Right renal cortex interstitium (tissue), 3 donors: ENCODE data around the gene PDF. TPM values are rescaled to one million over a fixed set of nuclear protein-coding genes. Genes with fewer than 3 reads are reported as not detected.
"Not testable (repeated sequence)": the region's sequence is repeated elsewhere in the genome, so short reads cannot be mapped to it uniquely, and the experiment has no call there.

Experiments used
- DNase-seq, 3 donors: peaks; one replicate each; pipeline ENCODE4 v3.0.0-alpha.2; 2013; ENCODE audit warnings: low read depth in 3 of 3, low spot score in 2 of 3
- polyA plus RNA-seq, 3 donors: library from polyadenylated mRNA; unstranded; fragments of 120-200 nt; gene quantifications; one replicate each; pipeline ENCODE4 v1.2.1, GENCODE V29; 2013; ENCODE audit not compliant: insufficient read length in 3 of 3

Gene PDF
- polyA plus RNA-seq, 3 donors = 2.5 to 3.1 (median 2.6) TPM

GRCh38 chr16:69318177-69318910 is 12.0 kb downstream of the PDF start:
- DNase-seq = no peak

DNA sequence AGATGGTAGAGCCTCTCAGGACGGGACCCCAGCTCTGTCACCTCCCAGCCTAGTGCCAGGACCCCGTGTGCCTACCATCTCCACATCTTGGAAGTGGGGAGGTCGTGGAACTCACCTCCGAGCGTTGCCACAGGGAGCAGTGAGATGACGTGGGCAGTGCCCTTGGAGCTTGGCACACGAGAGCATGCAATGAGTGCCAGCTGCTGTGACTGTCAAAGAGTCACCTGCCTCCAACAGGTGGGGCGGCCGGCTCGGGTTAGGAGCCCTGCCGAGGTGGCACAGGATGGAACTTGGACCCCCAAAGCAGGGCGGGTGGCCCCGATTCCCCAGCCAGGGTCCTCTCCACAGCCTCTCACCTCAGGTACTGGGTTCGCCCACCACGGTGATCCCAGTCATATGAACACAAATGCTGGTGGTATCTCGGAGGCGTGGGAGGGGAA is 13.8 kb downstream of the PDF start:
- DNase-seq = no peak

GRCh38 chr16:69315486-69316311 is 14.7 kb downstream of the PDF start:
- no peak for DNase-seq

- no peak for DNase-seq
Observed at GRCh38 chr16:69314534-69314933, 15.9 kb downstream of the PDF start.

- DNase-seq = no peak
Observed at GRCh38 chr16:69313469-69313868, 16.9 kb downstream of the PDF start.

- peak in 1 of 3 donors; percentile 15 for DNase-seq
Observed at GRCh38 chr16:69311533-69312387, 18.6 kb downstream of the PDF start.

DNA sequence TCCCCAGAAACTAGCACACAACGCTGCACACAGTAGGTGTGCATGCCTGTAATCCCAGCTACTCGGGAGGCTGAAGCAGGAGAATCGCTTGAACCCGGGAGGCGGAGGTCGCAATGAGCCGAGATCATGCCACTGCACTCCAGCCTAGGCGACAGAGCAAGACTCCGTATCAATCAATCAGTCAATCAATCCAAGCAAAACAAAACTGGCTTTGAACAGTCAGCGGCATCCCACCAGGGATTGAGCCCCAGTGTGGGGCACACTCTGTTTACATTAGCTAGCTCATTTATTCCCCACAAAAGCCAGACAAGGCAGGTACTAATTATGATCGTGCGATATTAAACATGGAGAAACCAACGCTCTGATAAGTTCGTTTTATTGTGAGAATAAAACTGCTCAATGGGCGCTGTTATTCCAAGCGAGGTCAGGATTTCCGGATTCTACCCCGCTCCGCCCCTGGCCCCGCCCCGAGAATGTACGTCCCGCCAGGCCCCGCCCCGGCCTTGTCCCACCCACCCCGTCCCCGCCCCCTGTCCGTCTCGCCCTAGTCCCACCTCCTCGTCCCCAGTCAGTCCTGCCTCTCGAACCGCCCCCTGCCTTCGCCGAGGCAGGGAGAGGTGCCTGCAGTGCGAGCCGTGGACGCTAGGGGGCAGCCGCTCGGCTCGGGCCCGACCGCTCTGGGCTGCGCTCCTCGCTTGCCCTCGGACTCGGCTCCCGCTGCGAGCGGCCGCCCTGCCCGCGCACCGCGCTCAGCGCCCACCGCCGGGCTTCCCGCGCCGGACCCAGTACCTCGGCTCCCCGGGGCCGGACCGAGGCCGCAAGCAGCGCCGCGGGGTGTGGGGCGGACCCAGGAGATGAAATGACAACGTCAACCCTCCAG is 19.5 kb downstream of the PDF start, which contains the start of gene VPS4A:
Gene VPS4A (plus strand): TSS at position 698 of the 880 bp plus-strand sequence. CDS start 162 bp downstream, at position 860.
- peak; percentile 82 to 90 (median 89) for DNase-seq

GRCh38 chr16:69309316-69309715 is 21.1 kb downstream of the PDF start:
- DNase-seq = no peak

DNA sequence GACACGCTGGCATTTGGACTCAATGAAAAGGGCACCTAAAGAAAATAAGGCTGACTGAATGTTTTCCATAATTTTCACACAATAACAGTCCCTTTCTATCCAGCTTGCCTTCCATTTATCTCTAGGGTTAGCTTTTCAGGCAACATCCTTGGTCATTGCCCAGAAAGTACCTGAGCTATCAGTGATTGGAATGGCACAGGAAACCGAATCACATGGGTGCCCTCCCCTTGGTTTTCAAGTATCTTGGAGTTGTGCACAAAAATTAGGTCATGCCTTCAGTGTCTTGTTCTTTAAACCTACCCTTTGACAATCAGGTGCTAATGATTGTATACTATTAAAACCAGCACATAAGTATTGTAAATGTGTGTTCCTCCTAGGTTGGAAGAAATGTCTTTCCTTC is 22.5 kb downstream of the PDF start:
- no peak for DNase-seq

- DNase-seq = no peak
Observed at GRCh38 chr16:69307091-69307490, 23.3 kb downstream of the PDF start.

GRCh38 chr16:69306031-69306430 is 24.4 kb downstream of the PDF start:
- no peak for DNase-seq

- no peak for DNase-seq
Observed at GRCh38 chr16:69302301-69302700, 28.1 kb downstream of the PDF start.

DNA sequence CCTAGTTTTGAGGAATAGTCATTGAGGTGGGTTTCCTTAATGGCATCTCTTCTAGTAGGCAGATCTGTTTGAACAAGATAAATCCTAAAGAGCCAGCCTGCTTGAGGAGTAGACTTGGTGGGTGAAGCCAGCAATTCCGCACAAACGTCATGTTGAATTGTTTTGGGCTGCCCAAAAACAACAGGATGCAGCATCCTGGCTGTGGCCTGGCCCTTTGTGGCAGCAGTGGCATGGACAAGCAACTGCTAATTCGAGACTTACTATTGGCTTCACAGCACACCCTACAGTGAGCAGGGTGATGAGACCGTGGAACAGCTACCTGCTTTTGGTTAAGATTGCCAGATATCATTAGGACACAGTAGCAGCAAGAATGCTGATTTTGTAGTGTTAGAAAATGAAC is 28.5 kb downstream of the PDF start:
- DNase-seq = no peak

DNA sequence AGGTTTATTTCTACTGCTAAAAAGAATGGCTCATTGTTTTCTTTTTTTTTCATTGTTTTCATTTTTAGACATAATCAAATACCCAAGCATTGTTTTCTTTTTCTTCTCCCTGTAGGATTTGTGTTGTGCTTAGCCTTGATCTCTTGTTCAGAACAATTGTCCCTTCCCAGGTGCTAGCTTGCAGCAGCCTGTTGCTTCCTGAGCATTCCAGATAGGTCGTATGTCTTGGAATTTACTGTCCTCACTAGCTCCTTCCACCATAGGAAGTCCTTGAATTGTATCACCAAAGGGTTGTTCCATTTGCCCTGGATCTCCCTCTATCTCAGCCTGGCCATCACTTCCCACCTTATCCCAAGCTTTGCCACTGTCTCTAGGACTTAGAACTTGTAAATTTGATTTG is 29.2 kb downstream of the PDF start:
- DNase-seq = no peak

DNA sequence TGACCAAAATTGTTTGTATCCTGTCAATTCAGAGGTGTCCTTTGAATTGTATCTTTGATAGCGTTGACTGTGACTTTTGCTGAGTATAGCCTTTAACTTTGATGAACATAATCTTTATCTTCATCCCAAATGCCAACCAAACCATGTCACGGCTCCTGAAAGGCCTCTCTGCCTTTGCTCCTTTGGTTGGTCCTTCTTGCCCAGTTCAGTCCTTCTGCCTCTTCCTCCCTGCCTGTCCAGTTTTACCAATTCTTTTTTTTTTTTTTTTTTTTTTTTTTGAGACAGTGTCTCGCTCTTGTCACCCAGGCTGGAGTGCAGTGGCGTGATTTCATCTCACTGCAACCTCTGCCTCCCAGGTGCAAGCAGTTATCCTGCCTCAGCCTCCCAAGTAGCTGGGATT is 32.1 kb downstream of the PDF start:
- DNase-seq = no peak

GRCh38 chr16:69296771-69297170 is 33.6 kb downstream of the PDF start:
- not testable (repeated sequence) for DNase-seq

DNA sequence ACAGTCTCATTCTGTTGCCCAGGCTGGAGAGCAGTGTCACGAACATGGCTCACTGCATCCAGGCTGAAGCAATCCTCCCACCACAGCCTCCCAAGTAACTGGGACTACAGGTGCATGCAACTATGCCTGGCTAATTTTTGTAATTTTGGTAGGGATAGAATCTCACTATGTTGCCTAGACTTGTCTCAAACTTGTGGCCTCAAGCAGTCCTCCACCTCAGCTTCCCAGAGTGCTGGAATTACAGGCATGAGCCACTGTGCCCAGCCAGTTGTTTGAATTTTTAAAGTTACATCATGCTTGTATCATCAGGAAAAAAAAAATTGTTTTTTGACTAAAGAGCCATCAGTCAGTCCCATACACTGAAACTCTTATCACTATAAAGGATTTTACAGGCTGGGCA is 36.3 kb downstream of the PDF start:
- DNase-seq = no peak

GRCh38 chr16:69293401-69293800 is 37.0 kb downstream of the PDF start:
- DNase-seq = no peak

DNA sequence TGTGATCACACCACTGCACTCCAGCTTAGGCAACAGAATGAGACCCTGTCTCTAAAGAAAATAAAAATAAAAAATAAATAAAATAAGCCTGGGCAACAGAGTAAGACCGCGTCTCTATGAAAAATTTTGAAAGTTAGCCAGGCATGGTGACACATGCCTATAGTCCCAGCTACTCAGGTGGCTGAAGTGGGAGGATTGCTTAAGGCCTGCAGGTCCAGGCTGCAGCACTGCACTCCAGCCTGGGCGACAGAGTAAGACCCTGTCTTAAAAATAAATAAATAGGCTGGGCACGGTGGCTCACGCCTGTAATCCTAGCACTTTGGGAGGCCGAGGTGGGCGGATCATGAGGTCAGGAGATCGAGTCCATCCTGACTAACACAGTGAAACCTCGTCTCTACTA is 38.7 kb downstream of the PDF start:
- not testable (repeated sequence) for DNase-seq
